HFF-Myc (cell line): ENCODE data around the gene CDT1.
"Not testable (repeated sequence)": the region's sequence is repeated elsewhere in the genome, so short reads cannot be mapped to it uniquely, and the experiment has no call there.

Source experiments
- DNase-seq: peaks from one replicate; pipeline ENCODE4 v3.0.0-alpha.2; 2011; ENCODE audit warnings: low read depth; ENCODE audit errors: extremely low read depth
- H3K4me3 ChIP-seq: replicated peaks from 2 replicates; pipeline ENCODE4 v1.5.1; 2011; ENCODE audit warnings: low read depth, mild to moderate bottlenecking, control low read depth, low read length
- TF ChIP-seq, protein P1 (sequence below): IDR thresholded peaks from 2 replicates; pipeline ENCODE4 v1.5.1; 2012; ENCODE audit warnings: mild to moderate bottlenecking, low read depth, low read length, control low read depth; ENCODE audit errors: missing control alignments

Gene CDT1

DNA sequence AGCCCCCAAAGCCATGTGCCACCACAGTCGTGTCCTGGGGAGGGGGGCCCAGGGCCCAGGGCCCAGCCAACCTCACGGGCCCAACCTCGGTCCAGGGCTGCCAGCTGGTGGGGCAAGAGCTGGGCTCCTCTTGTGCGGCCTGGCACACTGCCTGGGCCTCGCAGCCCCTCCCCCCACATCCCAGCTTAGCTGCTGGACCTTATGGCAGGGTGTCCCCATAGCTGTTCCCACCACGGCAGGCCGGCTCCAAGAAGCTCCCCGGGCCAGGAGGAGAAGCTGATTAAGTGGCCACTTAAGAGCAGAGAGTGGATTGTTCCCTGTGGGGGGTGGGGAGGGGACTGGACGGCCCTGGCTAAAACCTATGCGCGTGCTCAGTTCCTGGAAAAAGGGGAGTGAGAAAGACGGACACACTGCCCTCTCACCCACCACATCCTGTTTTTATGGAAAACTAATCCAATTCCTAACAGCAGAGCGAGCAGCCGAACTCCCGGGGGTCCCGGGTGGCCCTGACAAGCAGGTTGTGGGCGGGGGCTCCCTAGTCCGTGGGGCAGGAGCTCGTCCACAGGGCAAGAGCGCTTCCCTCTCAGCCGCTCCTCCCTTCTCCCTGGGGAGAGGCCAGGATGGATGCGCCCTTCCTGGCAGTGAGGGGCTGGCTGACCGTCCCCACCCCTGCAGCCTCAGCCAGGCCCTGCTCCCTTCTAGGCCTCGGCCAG lies 35.4 kb upstream of the CDT1 start:
- DNase-seq = no peak
- H3K4me3 ChIP-seq = no peak overlapping the region
- TF ChIP-seq, protein P1, sequence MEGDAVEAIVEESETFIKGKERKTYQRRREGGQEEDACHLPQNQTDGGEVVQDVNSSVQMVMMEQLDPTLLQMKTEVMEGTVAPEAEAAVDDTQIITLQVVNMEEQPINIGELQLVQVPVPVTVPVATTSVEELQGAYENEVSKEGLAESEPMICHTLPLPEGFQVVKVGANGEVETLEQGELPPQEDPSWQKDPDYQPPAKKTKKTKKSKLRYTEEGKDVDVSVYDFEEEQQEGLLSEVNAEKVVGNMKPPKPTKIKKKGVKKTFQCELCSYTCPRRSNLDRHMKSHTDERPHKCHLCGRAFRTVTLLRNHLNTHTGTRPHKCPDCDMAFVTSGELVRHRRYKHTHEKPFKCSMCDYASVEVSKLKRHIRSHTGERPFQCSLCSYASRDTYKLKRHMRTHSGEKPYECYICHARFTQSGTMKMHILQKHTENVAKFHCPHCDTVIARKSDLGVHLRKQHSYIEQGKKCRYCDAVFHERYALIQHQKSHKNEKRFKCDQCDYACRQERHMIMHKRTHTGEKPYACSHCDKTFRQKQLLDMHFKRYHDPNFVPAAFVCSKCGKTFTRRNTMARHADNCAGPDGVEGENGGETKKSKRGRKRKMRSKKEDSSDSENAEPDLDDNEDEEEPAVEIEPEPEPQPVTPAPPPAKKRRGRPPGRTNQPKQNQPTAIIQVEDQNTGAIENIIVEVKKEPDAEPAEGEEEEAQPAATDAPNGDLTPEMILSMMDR = no peak

DNA sequence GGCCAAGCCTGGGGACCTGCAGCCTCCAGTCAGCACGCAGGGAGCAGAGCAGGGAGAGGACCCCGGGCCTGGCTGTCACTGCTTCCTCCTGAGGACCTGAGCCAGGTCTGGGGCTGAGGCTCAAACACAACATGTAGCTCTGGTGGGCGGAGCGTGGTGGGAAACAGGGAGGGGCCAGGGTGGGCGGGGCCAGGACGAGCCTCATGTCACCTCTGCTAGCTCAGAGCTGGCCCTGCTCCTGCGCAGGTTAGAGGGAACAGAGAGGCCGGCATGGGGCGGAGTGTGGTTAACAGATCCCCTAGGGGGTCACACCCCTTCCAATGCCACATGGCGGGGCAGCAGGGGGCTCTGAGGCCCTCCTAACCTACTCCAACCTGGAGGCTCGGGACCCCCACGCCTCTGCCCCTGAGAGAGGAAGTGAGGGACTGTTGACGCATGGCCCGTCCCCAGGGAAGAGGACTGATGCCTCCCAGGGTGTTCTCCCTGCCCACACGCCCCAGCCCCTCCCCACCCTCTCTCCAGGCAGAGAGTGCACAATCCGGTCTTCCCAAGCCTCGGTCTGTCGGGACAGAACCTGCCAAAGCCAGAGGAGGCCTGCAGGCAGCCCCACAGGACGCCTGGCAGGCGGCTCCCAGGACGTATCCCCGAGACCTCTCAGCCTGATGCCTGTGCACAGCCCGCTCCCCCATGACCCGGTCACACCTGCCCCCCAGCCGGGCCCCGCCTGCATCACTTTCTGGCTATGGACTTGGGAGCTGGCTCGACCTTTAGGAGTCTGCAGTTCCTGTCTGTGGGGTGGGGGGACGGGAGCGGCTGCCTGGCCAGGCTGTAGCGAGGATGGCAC lies 33.8 kb upstream of the CDT1 start:
- H3K4me3 ChIP-seq = no peak overlapping the region
- TF ChIP-seq, protein P1 = no peak
- DNase-seq = no peak

DNA sequence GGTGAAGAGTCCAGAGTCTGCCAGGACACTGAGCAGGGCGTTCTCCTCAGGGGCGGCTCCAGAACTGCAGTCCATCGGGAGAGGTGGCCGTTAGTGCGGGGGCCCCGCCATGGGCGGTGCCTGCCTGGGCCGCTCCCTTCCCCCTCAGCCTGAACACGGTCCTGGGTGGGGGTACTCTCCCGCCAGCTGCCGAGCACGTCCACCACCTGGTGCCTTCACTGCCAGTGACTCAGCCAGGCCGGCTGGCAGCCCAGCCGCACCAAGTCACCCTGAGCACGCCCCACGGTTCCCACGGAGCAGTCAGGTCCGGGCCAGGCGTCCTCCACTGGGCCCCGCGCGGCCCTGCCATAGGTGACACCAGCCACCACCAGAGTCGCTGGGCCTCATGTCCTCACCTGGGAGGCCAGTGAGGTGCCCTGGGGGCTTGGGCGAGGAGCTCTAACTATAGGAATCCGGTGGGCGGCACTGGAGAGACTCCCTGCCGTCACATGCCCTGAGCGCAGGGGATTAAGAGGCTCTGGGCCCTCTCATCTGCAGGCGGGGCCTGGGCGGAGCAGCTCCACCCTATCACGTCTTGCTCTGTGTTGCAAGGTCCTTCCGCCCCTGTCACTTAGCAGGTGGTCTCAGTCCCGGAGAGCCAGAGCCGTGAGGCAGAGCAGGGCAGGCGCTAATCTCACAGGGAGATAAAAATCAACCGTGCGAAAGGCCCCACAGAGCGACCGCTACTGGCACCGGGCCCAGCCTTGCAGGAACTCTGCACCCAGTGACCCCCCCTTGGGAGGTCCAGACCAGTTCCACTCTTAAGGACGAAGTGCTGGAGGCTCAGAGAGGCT lies 32.9 kb upstream of the CDT1 start:
- no peak overlapping the region for H3K4me3 ChIP-seq
- TF ChIP-seq, protein P1 = no peak
- no peak for DNase-seq

DNA sequence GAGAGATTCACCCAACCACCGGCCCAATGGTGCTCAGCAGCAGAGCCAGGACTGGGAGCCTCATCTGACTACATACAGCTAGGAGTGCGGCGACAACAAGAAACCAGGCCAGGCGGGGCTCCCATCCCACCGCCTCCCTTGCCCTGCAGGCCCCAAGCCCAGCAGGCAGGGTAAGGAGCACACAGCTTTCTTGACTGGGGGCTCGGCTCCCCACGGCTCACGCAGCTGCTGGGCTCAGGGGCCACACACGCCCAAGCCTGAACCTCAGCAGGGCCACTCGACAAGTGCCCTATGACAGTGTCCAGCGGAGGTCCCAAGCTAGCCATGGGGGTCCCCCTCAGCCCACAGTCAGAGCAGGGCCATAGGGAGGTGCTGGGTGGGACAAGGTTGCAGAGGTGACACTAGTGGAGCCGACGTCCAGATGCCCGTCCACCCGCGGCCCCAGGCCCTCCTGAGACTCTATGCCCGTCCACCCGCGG lies 32.3 kb upstream of the CDT1 start:
- TF ChIP-seq, protein P1 = no peak
- no peak for DNase-seq
- H3K4me3 ChIP-seq = no peak overlapping the region

GRCh38 chr16:88771781-88772180 lies 31.8 kb upstream of the CDT1 start:
- not testable (repeated sequence) for H3K4me3 ChIP-seq, DNase-seq

GRCh38 chr16:88772871-88773811 lies 30.4 kb upstream of the CDT1 start:
- H3K4me3 ChIP-seq = peak overlapping the region; percentile 34
- peak; percentile 86 for DNase-seq
- TF ChIP-seq, protein P1 = no peak
